Neutrophil (primary cell): Measurements from ENCODE around the gene CHTF18.
"Not testable (repeated sequence)": the region's sequence is repeated elsewhere in the genome, so short reads cannot be mapped to it uniquely, and the experiment has no call there.

Experiments used
- H3K27ac ChIP-seq: fragments of 200-600 bp; sonication (generic); 2 replicates; pipeline ENCODE4 v1.5.1; 2016; ENCODE audit warnings: mild to moderate bottlenecking, moderate library complexity
- H3K27me3 ChIP-seq: fragments of 200-600 bp; sonication (generic); 2 replicates; pipeline ENCODE4 v1.6.0; 2016; ENCODE audit warnings: mild to moderate bottlenecking
- H3K36me3 ChIP-seq: fragments of 200-600 bp; sonication (generic); 2 replicates; pipeline ENCODE4 v1.5.1; 2017
- H3K4me1 ChIP-seq, 2 experiments: fragments of 200-600 bp in 1 of 2; sonication (generic) in 1 of 2; 1 replicate in 1 of 2; 2 replicates in 1 of 2; pipeline versions ENCODE4 v1.5.1 to v1.6.1; 2013 to 2016; ENCODE audit warnings: low read depth in 1 of 2, low read length in 1 of 2, mild to moderate bottlenecking in 1 of 2, moderate library complexity in 1 of 2; ENCODE audit not compliant: control insufficient read depth in 1 of 2, insufficient read depth in 1 of 2
- H3K4me3 ChIP-seq, 2 experiments: fragments of 200-600 bp in 1 of 2; sonication (generic) in 1 of 2; 1 replicate in 1 of 2; 2 replicates in 1 of 2; pipeline ENCODE4 v1.5.1; 2013 to 2016; ENCODE audit warnings: low read depth in 1 of 2, low read length in 1 of 2, mild to moderate bottlenecking in 1 of 2, moderate library complexity in 1 of 2
- H3K9me3 ChIP-seq: fragments of 200-600 bp; sonication (generic); 2 replicates; pipeline ENCODE4 v1.5.1; 2016
- TF ChIP-seq, protein P1 (sequence below): fragments of 200-600 bp; sonication (generic); IDR thresholded peaks from 2 replicates; pipeline ENCODE4 v1.5.1; 2016; ENCODE audit warnings: antibody characterized with exemption

The CHTF18 gene

DNA sequence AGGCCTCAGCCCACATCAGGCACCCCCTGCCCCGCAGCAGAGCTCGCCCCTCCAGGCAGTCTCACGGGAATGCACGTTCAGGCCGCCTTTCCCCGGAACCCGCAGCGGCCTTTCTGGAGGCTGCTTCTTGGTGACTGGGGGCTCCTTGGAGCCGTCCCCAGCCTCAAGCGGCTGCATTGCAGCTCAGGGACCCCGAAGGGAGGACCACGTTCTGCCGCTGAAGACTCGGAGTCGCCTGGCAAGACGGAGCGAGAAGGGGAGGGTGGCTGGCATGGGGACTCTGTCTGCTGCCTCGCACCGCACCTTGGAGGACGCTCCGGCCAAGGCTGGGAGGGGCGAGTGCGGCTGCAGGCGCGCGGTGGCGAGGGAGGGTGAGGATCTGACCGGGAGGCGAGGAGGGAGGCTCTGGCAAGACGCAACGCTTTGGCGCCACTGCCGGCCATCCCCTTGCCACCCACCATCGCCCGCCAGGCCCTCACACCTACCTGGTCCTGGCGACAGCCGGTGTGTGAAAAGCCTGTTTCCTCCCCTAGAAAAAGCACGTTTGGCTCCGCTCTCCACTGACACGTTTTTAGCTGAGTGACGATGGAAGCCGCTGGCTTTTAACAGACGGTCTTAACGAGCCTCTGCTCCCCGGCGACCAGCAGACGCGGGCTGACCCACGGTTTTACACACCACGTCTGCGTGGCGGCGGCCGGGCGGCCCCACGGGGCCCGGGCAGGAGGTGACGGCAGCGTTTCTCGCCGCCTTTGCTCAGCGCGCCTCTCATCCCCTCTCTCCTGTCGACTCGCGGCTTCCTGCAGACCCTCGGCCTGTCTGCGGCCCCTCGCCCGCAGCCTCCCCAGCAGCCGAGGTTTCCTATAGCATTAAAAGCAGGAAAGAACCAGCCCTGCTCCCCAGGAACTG is 28.8 kb downstream of the CHTF18 start:
- H3K36me3 ChIP-seq, result no peaks in the 10 kb centered on the region
- peaks cover 95% of the 10 kb centered on the region for H3K27me3 ChIP-seq
- no peaks in the 10 kb centered on the region for H3K9me3 ChIP-seq
- TF ChIP-seq, protein P1, sequence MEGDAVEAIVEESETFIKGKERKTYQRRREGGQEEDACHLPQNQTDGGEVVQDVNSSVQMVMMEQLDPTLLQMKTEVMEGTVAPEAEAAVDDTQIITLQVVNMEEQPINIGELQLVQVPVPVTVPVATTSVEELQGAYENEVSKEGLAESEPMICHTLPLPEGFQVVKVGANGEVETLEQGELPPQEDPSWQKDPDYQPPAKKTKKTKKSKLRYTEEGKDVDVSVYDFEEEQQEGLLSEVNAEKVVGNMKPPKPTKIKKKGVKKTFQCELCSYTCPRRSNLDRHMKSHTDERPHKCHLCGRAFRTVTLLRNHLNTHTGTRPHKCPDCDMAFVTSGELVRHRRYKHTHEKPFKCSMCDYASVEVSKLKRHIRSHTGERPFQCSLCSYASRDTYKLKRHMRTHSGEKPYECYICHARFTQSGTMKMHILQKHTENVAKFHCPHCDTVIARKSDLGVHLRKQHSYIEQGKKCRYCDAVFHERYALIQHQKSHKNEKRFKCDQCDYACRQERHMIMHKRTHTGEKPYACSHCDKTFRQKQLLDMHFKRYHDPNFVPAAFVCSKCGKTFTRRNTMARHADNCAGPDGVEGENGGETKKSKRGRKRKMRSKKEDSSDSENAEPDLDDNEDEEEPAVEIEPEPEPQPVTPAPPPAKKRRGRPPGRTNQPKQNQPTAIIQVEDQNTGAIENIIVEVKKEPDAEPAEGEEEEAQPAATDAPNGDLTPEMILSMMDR, result no peak
- no peak overlapping the region for H3K4me3 ChIP-seq
- H3K4me1 ChIP-seq, result no peaks in the 10 kb centered on the region
- no peak overlapping the region for H3K27ac ChIP-seq

DNA sequence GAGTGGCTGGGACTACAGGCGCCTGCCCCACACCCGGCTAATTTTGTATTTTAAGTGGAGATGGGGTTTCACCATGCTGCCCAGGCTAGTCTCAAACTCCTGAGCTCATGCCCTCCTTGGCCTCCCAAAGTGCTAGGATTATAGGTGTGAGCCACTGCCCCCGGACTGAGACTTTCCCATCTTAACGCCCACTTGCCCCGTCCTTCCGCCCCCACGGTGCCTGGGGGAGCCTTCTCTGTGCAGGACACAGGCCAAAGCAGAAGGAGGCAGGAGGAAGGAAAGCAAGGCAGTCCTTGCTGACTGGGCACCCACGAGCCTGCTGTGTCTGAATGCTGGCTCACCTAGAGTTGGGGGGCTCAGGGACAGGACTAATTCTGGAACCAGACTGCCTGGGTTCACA is 29.7 kb downstream of the CHTF18 start:
- Histone ChIP-seq H3K27me3 (peaks cover 86% of the 10 kb centered on the region), H3K4me3 (no peak overlapping the region), H3K27ac (no peak overlapping the region), H3K36me3 (no peaks in the 10 kb centered on the region), H3K9me3 (no peaks in the 10 kb centered on the region), H3K4me1 (no peaks in the 10 kb centered on the region)
- TF ChIP-seq, protein P1, result no peak

- Histone ChIP-seq H3K9me3 (no peaks in the 10 kb centered on the region), H3K27me3 (peaks cover 82% of the 10 kb centered on the region), H3K4me3 (no peak overlapping the region), H3K27ac (no peak overlapping the region), H3K36me3 (no peaks in the 10 kb centered on the region), H3K4me1 (no peaks in the 10 kb centered on the region)
- TF ChIP-seq, protein P1, result no peak
Observed at GRCh38 chr16:818592-818991, 30.2 kb downstream of the CHTF18 start.

GRCh38 chr16:819336-820043 is 31.1 kb downstream of the CHTF18 start:
- Histone ChIP-seq H3K27ac (no peak overlapping the region), H3K4me3 (no peak overlapping the region), H3K9me3 (no peaks in the 10 kb centered on the region), H3K36me3 (no peaks in the 10 kb centered on the region), H3K27me3 (peaks cover 73% of the 10 kb centered on the region), H3K4me1 (no peaks in the 10 kb centered on the region)
- TF ChIP-seq, protein P1, result no peak

GRCh38 chr16:820044-820408 is 31.6 kb downstream of the CHTF18 start:
- not testable (repeated sequence) for H3K4me3 ChIP-seq, H3K36me3 ChIP-seq, H3K4me1 ChIP-seq, H3K27ac ChIP-seq, H3K9me3 ChIP-seq
- peaks cover 69% of the 10 kb centered on the region for H3K27me3 ChIP-seq

DNA sequence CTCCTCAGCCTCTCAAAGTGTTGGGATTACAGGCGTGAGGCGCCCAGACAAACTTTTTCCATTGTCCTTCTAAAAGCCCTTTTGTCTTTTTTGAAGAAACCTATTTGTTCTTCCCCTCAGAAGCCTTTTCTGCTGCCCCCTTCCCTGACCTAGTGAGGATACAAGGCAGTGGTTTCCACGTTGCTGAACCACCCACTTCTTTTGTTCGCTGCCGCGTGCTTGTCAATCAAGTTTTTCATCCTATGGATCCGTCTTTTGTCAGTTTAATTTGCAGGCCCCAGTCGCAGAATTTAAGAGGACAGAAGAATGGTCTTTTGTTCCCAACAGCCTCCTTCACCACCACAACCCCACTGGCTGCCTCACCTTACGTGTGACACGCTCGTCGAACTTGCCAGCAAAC is 32.3 kb downstream of the CHTF18 start:
- Histone ChIP-seq H3K9me3 (no peaks in the 10 kb centered on the region), H3K27ac (no peak overlapping the region), H3K27me3 (peaks cover 67% of the 10 kb centered on the region), H3K4me3 (no peak overlapping the region), H3K36me3 (no peaks in the 10 kb centered on the region), H3K4me1 (no peaks in the 10 kb centered on the region)
- TF ChIP-seq, protein P1, result no peak
